CD14-positive monocyte (primary cell): Measurements from ENCODE around the gene CD200R1L. TPM values are rescaled to one million over a fixed set of nuclear protein-coding genes. Genes with fewer than 3 reads are reported as not detected.

Source experiments
- DNase-seq, 3 donors: peaks; one replicate each; pipeline ENCODE4 v3.0.0-alpha.2; 2011 to 2022
- H2AFZ ChIP-seq: 2 replicates; pipeline ENCODE4 v1.6.0; 2012; ENCODE audit warnings: mild to moderate bottlenecking, low read depth, low read length, inconsistent platforms; ENCODE audit not compliant: insufficient read depth, poor library complexity, severe bottlenecking
- H3K27ac ChIP-seq, 2 donors: 1 replicate in 1 of 2; 2 replicates in 1 of 2; pipeline ENCODE4 v1.5.1; 2012 to 2013; ENCODE audit warnings: low read length in 2 of 2, control low read depth in 1 of 2, inconsistent platforms in 1 of 2, low read depth in 1 of 2, mild to moderate bottlenecking in 1 of 2
- H3K27me3 ChIP-seq, 2 donors: one replicate each; pipeline versions ENCODE4 v1.6.0 to v1.6.1; 2011 to 2013; ENCODE audit warnings: low read length in 2 of 2; ENCODE audit not compliant: control insufficient read depth in 2 of 2, insufficient read depth in 2 of 2
- H3K36me3 ChIP-seq, 2 donors: replicated peaks in 1 of 2; 1 replicate in 1 of 2; 2 replicates in 1 of 2; pipeline versions ENCODE4 v1.5.1 to v1.6.1; 2012 to 2013; ENCODE audit warnings: low read length in 2 of 2, control low read depth in 1 of 2, inconsistent platforms in 1 of 2, mild to moderate bottlenecking in 1 of 2; ENCODE audit not compliant: insufficient read depth in 2 of 2, control insufficient read depth in 1 of 2
- H3K4me1 ChIP-seq, 2 donors: 1 replicate in 1 of 2; 2 replicates in 1 of 2; pipeline versions ENCODE4 v1.5.1 to v1.6.1; 2012 to 2013; ENCODE audit warnings: low read length in 2 of 2, control low read depth in 1 of 2, inconsistent platforms in 1 of 2, mild to moderate bottlenecking in 1 of 2, moderate library complexity in 1 of 2; ENCODE audit not compliant: insufficient read depth in 2 of 2, control insufficient read depth in 1 of 2
- H3K4me2 ChIP-seq: replicated peaks from 2 replicates; pipeline ENCODE3; 2012; ENCODE audit warnings: low read length, moderate library complexity, mild to moderate bottlenecking; ENCODE audit not compliant: poor library complexity, severe bottlenecking; ENCODE audit errors: extremely low read depth
- H3K4me3 ChIP-seq, 3 experiments: fragments of 200-600 bp in 1 of 3; sonication (generic) in 1 of 3; replicated peaks in 1 of 3; 1 replicate in 2 of 3; 2 replicates in 1 of 3; pipeline ENCODE4 v1.5.1; 2011 to 2013; ENCODE audit warnings: low read length in 3 of 3, mild to moderate bottlenecking in 3 of 3, control low read depth in 2 of 3, low read depth in 2 of 3, inconsistent platforms in 1 of 3, moderate library complexity in 1 of 3
- H3K79me2 ChIP-seq: 2 replicates; pipeline ENCODE4 v1.6.0; 2012; ENCODE audit warnings: mild to moderate bottlenecking, control low read depth, inconsistent platforms, low read length, moderate library complexity; ENCODE audit not compliant: insufficient read depth
- H3K9ac ChIP-seq: 2 replicates; pipeline ENCODE4 v1.6.0; 2017; ENCODE audit warnings: low read length, mild to moderate bottlenecking; ENCODE audit not compliant: insufficient read depth, poor library complexity, severe bottlenecking
- H3K9me3 ChIP-seq, 2 donors: replicated peaks in 1 of 2; 1 replicate in 1 of 2; 2 replicates in 1 of 2; pipeline versions ENCODE4 v1.5.1 to v1.6.1; 2012 to 2013; ENCODE audit warnings: low read length in 2 of 2, control low read depth in 1 of 2; ENCODE audit not compliant: control insufficient read depth in 1 of 2, insufficient read depth in 1 of 2
- H4K20me1 ChIP-seq: 2 replicates; pipeline ENCODE4 v1.6.0; 2012; ENCODE audit warnings: mild to moderate bottlenecking, low read length, control low read depth, moderate library complexity; ENCODE audit not compliant: insufficient read depth
- H3K27ac Mint-ChIP-seq, 7 donors: one replicate each; pipeline ENCODE4 v1.8.0; 2020; ENCODE audit warnings: mild to moderate bottlenecking in 7 of 7, mixed read lengths in 7 of 7, moderate library complexity in 6 of 7, inconsistent platforms in 2 of 7
- H3K27me3 Mint-ChIP-seq, 3 donors: one replicate each; pipeline ENCODE4 v1.8.0; 2021 to 2022; ENCODE audit warnings: low read depth in 3 of 3, mild to moderate bottlenecking in 3 of 3, mixed read lengths in 3 of 3, moderate library complexity in 3 of 3, inconsistent platforms in 1 of 3
- H3K36me3 Mint-ChIP-seq, 2 donors: one replicate each; pipeline ENCODE4 v1.8.0; 2020; ENCODE audit warnings: mixed read lengths in 2 of 2, inconsistent platforms in 1 of 2, mild to moderate bottlenecking in 1 of 2
- H3K4me1 Mint-ChIP-seq: one replicate; pipeline ENCODE4 v1.8.0; 2020; ENCODE audit warnings: mild to moderate bottlenecking, mixed read lengths
- H3K4me3 Mint-ChIP-seq, 2 donors: one replicate each; pipeline ENCODE4 v1.8.0; 2020; ENCODE audit warnings: mild to moderate bottlenecking in 2 of 2, mixed read lengths in 2 of 2, moderate library complexity in 1 of 2
- H3K9me3 Mint-ChIP-seq, 7 donors: one replicate each; pipeline ENCODE4 v1.8.0; 2020 to 2022; ENCODE audit warnings: mixed read lengths in 7 of 7, mild to moderate bottlenecking in 6 of 7, moderate library complexity in 6 of 7, inconsistent platforms in 2 of 7
- CTCF ChIP-seq: fragments of 200-600 bp; IDR thresholded peaks from one replicate; pipeline ENCODE4 v1.8.0; 2022; ENCODE audit warnings: antibody characterized with exemption, mild to moderate bottlenecking
- WGBS: methylation state at CpG from one replicate; pipeline ENCODE4 v1.1.5; 2013; ENCODE audit warnings: missing lambda C conversion rate; ENCODE audit not compliant: insufficient coverage; 5-methylcytosine and 5-hydroxymethylcytosine counted together
- intact Hi-C, 2 donors: fragments of 100-400 bp; cut with micrococcal nuclease; formaldehyde crosslinking; loops; one replicate each; pipeline versions ENCODE4 v1.15.0 to v1.15.1; 2023
- polyA plus RNA-seq, 3 donors: library from polyadenylated mRNA; depleted of rRNA in 1 of 3; unstranded in 2 of 3; stranded (reverse) in 1 of 3; fragments of 300-500 nt in 2 of 3; fragments of >200 nt in 1 of 3; fragmentation: Illumina TruSeq in 2 of 3; gene quantifications; 1 replicate in 2 of 3; 2 replicates in 1 of 3; pipeline ENCODE4 v1.2.3, GENCODE V29; 2012 to 2021

The CD200R1L gene
- polyA plus RNA-seq, 3 donors = not detected

GRCh38 chr3:112805126-112805525 is 41.5 kb downstream of the CD200R1L start:
- intact Hi-C loops = no loop called here
- TF ChIP-seq CTCF = no peak
- Histone ChIP-seq H3K27ac (no peak overlapping the region), H3K36me3 (no peaks in the 10 kb centered on the region), H3K4me2 (no peak overlapping the region), H3K9ac (no peak overlapping the region), H3K4me1 (peaks cover 16 to 25% of the 10 kb centered on the region in 2 donors), H4K20me1 (no peaks in the 10 kb centered on the region), H3K79me2 (no peaks in the 10 kb centered on the region), H2AFZ (no peak overlapping the region), H3K4me3 (no peak overlapping the region), H3K9me3 (no peaks in the 10 kb centered on the region), H3K27me3 (no peaks in the 10 kb centered on the region)
- DNase-seq = no peak
- Mint-ChIP-seq H3K27me3 (peaks cover 0 to 5% (median 2%) of the 10 kb centered on the region in 3 donors), H3K36me3 (no peaks in the 10 kb centered on the region), H3K4me1 (peaks cover 31% of the 10 kb centered on the region), H3K27ac (no peak overlapping the region), H3K9me3 (peaks cover 0 to 5% (median 0%) of the 10 kb centered on the region in 7 donors), H3K4me3 (no peak overlapping the region)
- 100% methylated on average over 1 of the region's 5 CpGs for WGBS

- Histone ChIP-seq H3K27me3 (no peaks in the 10 kb centered on the region), H4K20me1 (no peaks in the 10 kb centered on the region), H2AFZ (no peak overlapping the region), H3K27ac (peak overlapping the region in 1 of 2 donors; percentile 53), H3K4me2 (no peak overlapping the region), H3K4me1 (peaks cover 13 to 21% of the 10 kb centered on the region in 2 donors), H3K36me3 (no peaks in the 10 kb centered on the region), H3K4me3 (no peak overlapping the region), H3K9me3 (no peaks in the 10 kb centered on the region), H3K79me2 (no peaks in the 10 kb centered on the region), H3K9ac (no peak overlapping the region)
- no peak overlapping the region for H3K4me3 Mint-ChIP-seq
- peaks cover 29% of the 10 kb centered on the region for H3K4me1 Mint-ChIP-seq
- peaks cover 0 to 5% (median 2%) of the 10 kb centered on the region in 3 donors for H3K27me3 Mint-ChIP-seq
- no peaks in the 10 kb centered on the region for H3K36me3 Mint-ChIP-seq
- WGBS = no CpG with 5 or more reads among the region's 1 CpG
- DNase-seq = no peak
- peak overlapping the region in 3 of 7 donors; percentile 3 to 74 (median 66) for H3K27ac Mint-ChIP-seq
- intact Hi-C loops = no loop called here
- no peak for TF ChIP-seq CTCF
- peaks cover 0 to 5% (median 0%) of the 10 kb centered on the region in 7 donors for H3K9me3 Mint-ChIP-seq
Observed at GRCh38 chr3:112804021-112804420, 42.6 kb downstream of the CD200R1L start.
